Non-pigmented ciliary epithelial cell (primary cell): ENCODE results near the gene IFIT1B.
A peak's percentile ranks its signal among the peaks of the same experiment; 100 is the strongest.

Source experiments
- DNase-seq: peaks from one replicate; pipeline ENCODE4 v3.0.0-alpha.2; 2010; ENCODE audit warnings: low read depth

IFIT1B gene

GRCh38 chr10:89413398-89413912, 35.6 kb downstream of the IFIT1B start:
- no peak for DNase-seq

- no peak for DNase-seq
Observed at GRCh38 chr10:89414146-89414878, 36.5 kb downstream of the IFIT1B start, which contains the start of gene IFIT5. TSS of gene IFIT5 (plus strand) at chr10:89414568. CDS start at chr10:89414799, 231 bp downstream.

- no peak for DNase-seq
Observed at GRCh38 chr10:89414879-89415821, 37.3 kb downstream of the IFIT1B start.

- DNase-seq: no peak
Observed at GRCh38 chr10:89416465-89416864, 38.6 kb downstream of the IFIT1B start.

GRCh38 chr10:89419548-89419947, 41.7 kb downstream of the IFIT1B start:
- no peak for DNase-seq

- no peak for DNase-seq
Observed at GRCh38 chr10:89421018-89421476, 43.2 kb downstream of the IFIT1B start.

- DNase-seq: no peak
Observed at GRCh38 chr10:89425000-89425399, 47.1 kb downstream of the IFIT1B start.

- DNase-seq: peak; percentile 45
Observed at GRCh38 chr10:89426230-89426868, 48.5 kb downstream of the IFIT1B start.

GRCh38 chr10:89427629-89428028, 49.8 kb downstream of the IFIT1B start:
- DNase-seq: peak; percentile 71

- no peak for DNase-seq
Observed at GRCh38 chr10:89428877-89429276, 51.0 kb downstream of the IFIT1B start.

GRCh38 chr10:89431977-89432376, 54.1 kb downstream of the IFIT1B start:
- DNase-seq: peak; percentile 67
